ENCODE measurements around the gene DNAJB12.
"Not testable (repeated sequence)": the region's sequence is repeated elsewhere in the genome, so short reads cannot be mapped to it uniquely, and the experiment has no call there.

The DNAJB12 gene

GRCh38 chr10:72353028-72353964, 1.4 kb downstream of the DNAJB12 start:
- DNase-seq (ENCODE audit: low read depth, low spot score) = no peak

DNA sequence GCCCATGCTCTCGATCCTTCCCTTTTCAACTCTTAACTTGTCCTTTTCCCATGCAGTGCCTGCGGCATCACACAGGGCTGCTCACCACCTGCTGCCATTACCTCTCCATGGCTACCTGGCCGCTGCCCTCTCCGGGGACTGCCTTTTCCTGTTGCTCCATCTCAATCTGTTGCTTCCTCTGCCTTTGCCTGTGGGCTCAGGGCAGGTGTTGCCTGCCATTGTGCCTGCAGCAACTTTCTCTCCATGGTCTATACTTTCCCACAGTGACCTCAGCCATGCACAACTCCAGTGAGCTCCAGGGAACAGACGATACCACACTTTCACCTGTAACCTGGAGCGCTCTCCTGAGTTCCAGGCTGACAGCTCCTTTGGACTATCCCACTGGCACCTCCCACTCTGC, 3.2 kb downstream of the DNAJB12 start:
- DNase-seq (ENCODE audit: low read depth, low spot score) = no peak

DNA sequence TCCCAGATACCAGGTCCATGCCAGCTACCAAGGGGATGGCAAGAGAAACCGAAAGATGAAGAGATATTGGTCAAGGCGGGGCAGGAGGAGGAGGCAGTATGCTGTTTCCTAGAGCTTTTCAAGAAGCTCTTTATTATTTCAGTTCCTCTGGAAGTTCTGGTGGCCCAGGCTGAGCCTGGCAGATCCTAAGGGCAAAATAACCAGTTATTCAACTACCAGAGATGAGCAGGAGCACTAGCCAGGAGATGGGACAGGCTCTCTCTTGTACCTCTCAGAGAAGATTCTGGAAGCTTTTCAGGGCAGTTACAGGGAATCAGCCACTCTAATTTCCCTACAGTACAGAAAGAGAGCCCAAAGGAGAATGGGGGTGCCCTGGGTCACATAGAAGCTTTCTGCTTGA, 5.3 kb downstream of the DNAJB12 start:
- DNase-seq (ENCODE audit: low read depth, low spot score) = no peak

- no peak for DNase-seq (ENCODE audit: low read depth, low spot score)
Observed at GRCh38 chr10:72348282-72348681, 6.4 kb downstream of the DNAJB12 start.

- not testable (repeated sequence) for DNase-seq (ENCODE audit: low read depth, low spot score)
Observed at GRCh38 chr10:72346117-72346516, 8.6 kb downstream of the DNAJB12 start.

- no peak for DNase-seq (ENCODE audit: low read depth, low spot score)
Observed at GRCh38 chr10:72344932-72345331, 9.8 kb downstream of the DNAJB12 start.

- DNase-seq (ENCODE audit: low read depth, low spot score) = no peak
Observed at GRCh38 chr10:72342911-72343310, 11.8 kb downstream of the DNAJB12 start.

DNA sequence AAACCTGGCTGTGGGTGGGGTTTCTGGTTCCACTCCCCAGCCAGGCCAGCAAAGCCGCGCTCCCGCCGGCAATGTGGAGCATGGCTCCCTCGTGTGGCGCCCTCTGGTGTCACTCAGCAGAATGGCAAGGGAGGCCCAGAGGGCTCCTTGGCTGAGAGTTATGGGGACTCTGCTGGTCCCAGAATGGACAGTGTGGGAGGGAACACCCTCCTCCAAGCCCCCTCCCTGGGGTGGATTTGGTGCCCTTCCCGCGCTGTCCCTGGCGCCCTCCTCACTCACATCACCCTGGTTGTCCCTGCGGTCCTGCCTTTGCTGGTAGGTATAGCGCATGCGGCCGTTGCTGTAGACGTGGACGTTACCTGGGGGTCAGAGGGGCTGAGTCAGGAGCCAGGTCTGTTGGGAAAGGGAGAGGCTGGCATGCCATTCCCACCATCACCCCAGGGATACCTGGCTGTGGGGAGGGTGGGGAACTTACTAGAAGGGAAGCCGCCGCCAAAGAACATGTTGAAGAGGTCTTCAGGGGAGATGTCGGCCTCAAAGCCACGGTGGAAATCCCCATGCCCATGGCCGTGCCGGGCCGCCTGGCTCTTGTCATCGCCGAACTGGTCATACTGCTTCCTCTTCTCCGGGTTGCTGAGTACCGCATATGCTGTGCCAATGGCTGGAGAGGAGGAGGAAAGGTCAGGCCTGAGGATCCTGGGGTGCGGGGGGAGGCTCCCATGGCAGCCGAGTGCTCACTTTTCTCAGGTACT, 14.0 kb downstream of the DNAJB12 start:
- peak; percentile 68 for DNase-seq (ENCODE audit: low read depth, low spot score)

GRCh38 chr10:72338180-72338579, 16.5 kb downstream of the DNAJB12 start:
- no peak for DNase-seq (ENCODE audit: low read depth, low spot score)

- DNase-seq (ENCODE audit: low read depth, low spot score) = no peak
Observed at GRCh38 chr10:72337722-72338121, 17.0 kb downstream of the DNAJB12 start.

GRCh38 chr10:72337039-72337629, 17.6 kb downstream of the DNAJB12 start:
- no peak for DNase-seq (ENCODE audit: low read depth, low spot score)

DNA sequence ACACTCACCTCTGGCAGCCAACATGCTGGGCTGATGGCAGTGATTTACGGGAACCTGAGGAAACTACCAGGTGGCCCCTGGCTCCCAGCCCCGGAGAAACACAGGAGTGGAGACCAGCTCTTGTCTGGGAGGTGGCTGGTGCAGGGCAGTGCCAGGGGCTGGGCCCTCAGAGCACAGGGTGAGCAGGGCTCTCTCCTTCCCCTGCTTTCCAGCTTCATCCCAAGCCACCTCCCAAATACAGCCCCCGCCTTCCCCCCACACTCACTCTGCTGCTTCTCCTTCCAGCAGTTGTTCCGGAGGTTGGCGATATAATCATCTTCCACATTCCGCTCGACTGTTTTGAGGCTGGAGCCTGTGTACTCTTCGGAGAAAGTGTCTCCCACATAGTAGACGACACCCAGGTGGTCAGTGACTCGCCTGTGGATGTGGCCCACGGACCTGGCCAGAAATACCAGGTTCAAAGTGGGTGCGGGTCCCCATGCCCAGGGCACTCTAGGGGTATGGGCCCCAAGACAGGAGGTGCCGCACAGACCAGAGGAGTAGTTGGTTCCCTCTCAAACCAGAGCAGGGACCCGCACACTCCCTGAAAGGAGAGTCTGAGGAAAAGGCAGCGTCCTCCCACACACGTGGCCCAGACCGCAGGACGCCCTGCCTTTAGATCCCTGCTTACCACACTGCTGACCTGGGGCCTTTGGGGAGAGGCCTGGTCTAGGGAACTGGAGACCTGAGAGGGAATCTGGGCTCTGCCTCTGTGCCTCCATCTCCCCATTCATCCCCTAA, 18.3 kb downstream of the DNAJB12 start:
- no peak for DNase-seq (ENCODE audit: low read depth, low spot score)

GRCh38 chr10:72335394-72336258, 19.1 kb downstream of the DNAJB12 start:
- DNase-seq (ENCODE audit: low read depth, low spot score) = no peak

GRCh38 chr10:72334825-72335393, 19.8 kb downstream of the DNAJB12 start:
- no peak for DNase-seq (ENCODE audit: low read depth, low spot score)

DNA sequence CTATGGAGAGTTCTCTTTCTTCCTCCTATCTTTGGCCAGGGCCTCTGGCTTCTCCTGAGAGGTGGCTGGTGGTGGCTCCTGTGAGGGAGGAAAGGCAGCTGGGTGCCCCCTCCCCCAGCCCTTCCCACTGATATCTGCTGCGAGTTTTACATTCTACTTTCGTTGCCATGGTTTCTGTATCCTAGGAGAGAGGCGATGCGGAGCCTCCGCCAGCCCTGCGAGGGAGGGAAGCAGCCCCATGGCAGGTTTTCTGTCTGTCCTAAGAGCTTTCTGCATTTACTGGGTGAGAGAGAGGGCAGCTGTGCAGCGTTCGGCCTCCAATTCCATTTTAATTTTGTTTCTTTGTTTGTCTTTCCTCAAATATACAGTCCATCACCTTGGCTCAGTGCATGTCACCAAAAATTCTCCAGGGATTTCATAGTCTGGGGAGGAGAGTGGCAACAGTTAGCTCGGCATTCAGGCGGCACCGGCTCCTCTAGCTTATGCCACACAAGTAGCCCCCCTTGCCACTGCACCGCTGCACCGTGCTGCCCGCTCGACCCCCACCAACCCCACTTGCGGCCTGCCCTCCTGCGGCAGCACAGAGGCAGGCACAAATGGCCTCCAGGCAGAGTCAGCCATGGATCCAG, 20.4 kb downstream of the DNAJB12 start:
- DNase-seq (ENCODE audit: low read depth, low spot score) = no peak

DNA sequence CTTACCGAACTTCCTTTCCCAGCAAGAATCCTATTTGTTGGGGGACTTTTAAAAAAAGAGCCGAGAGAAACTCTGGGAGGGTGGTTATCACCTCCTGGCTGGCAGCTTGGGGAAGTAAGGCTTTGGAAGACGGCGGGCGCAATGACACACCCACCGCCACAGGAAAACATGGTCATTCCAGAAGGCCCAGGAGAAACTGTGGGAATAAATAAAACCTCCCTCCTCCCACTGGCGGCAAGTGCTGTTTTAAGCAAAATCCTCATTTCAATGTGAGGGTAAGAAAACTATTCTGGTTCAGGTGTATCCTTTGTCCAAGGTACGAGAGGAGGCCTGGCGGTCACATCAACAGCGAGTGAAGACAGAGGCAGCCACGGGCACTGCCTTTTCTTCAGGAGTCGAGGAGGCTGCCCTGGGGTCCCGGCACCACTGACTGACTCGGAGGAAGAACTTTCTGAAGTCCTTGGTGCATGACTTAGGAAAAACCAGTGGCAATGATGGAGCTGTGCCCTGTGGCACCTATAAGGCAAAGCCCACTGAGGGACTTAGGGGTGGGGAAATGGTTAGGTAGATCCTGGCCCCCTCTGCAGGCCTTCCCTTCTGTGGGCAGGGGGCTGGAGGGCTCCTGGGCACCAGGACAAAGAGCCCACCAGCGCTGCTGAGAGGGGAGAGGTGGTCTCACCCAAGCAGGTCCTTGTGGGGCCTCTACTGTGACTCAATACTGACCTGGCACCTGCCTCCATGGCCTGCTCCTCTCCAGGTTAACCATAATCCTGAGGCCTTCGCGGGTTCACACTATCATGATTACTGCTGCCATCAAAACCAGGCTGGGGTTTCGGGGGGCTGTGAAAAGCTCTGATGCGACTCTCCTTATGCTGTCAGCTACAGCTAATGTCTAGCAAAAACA, 21.4 kb downstream of the DNAJB12 start:
- no peak for DNase-seq (ENCODE audit: low read depth, low spot score)

DNA sequence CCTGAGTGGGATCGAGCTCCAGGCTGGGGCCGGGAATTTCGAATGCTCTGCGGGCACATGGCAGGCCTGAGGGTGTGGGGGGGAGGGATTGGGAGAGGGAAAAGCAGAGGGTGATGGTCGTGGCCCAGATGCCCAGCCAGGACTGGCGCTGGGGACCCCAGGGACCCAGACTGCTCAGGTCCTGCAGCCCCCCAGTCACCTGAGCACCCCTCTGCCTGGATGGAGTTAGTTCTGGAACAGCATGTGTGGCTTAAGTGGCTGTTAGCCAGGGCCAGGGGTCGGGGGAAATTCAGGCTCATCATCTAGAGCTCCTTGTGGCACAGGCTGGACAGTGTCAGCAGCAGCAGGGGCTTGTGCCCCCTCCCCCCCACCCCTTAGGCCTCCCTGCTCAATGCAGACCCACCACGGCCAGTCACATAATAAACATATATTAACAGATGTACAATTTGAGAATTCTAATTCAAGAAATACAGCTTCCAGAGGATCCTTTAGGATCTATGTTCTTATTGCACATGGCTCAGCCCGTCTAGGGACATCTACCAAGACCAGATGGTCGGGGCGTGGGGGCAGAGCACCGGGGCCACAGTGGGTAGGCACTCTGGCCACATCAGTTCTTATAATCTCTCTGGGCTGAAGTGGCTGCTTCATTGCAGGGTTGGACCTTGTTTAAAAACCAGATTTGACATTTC, 22.2 kb downstream of the DNAJB12 start:
- no peak for DNase-seq (ENCODE audit: low read depth, low spot score)
